ENCODE results near the gene EBP. TPM values are rescaled to one million over a fixed set of nuclear protein-coding genes. Genes with fewer than 3 reads are reported as not detected.

Gene EBP
- total and polyA plus RNA-seq, 2 of the 8 experiments (the other 6 are each of a cell fraction or from before 2014, with no cell fraction given), result 143 to 286 TPM

DNA sequence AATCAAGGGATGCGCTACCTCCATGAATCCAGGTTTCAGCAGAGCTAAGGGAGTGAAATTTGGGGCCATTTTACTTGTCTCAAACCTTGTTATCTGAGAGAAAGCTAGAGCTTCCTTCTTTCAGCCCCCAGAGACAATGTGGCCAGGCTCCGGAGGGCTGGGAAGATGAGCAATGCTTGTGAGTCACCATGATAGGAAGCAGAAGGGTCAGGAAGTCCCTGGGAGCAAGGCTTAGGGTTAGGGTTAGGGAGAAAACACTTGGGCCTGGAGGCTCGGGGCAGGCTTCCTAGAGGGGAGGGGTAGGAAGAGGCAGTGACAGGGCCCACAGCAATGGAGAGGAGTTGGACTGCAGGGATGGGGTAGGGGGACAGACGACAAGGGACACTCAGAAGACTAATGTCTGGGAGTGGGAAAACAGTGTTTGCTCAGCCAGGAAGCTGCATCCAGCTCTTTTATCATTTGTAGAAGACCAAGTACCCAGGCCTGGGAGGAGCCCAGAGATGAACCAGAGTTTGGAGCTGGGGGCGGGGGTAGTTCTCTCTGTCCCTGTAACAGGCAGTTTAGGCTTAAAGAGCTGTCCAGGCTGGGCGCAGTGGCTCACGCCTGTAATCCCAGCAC, 29.2 kb upstream of the EBP start:
- POLR2A ChIA-PET (ENCODE audit: partially characterized antibody), result interaction anchor here (1.3 kb wide), 1 partner anchor 16 kb away, joined by 5 read pairs; the partner anchor contains the start of gene FTSJ1
- Histone ChIP-seq H3K56ac (replicated peaks; ENCODE audit: insufficient read length, low read depth, low read length) (no peak overlapping the region), H4K91ac (replicated peaks; ENCODE audit: insufficient read length, low read length) (no peak overlapping the region), H4K8ac (ENCODE audit: extremely low read depth, insufficient read depth, low read length) (no peak overlapping the region), H2BK20ac (ENCODE audit: low read length) (no peak overlapping the region), H3K4me3 (ENCODE audit: extremely low read depth in 1 of 4, insufficient read depth in 2 of 4, low read depth in 3 of 4, low read length in 4 of 4) (no peak overlapping the region), H3K9me3 (ENCODE audit: insufficient read depth in 2 of 2, low read depth in 1 of 2, low read length in 1 of 2) (no peaks in the 10 kb centered on the region), H3K4me2 (ENCODE audit: insufficient read depth in 1 of 2, low read depth in 2 of 2, low read length in 2 of 2) (no peak overlapping the region), H3K4ac (replicated peaks; ENCODE audit: insufficient read length, low read depth, low read length) (no peak overlapping the region), H3K27me3 (replicated peaks in 1 of 4; ENCODE audit: control insufficient read depth in 3 of 4, extremely low read depth in 1 of 4, insufficient read depth in 3 of 4, low read length in 3 of 4) (no peaks in the 10 kb centered on the region), H4K5ac (ENCODE audit: insufficient read length, low read depth, low read length) (no peak overlapping the region), H2BK15ac (ENCODE audit: low read length) (no peak overlapping the region), H3K18ac (ENCODE audit: extremely low read depth, low read length) (no peak overlapping the region), H2AFZ (ENCODE audit: low read length) (no peak overlapping the region), H3K23ac (ENCODE audit: insufficient read length) (no peak overlapping the region), H2BK120ac (replicated peaks; ENCODE audit: low read depth, low read length) (no peak overlapping the region), H2BK5ac (ENCODE audit: low read depth, low read length) (no peak overlapping the region), H2BK12ac (ENCODE audit: low read depth, low read length) (no peak overlapping the region), H3K9ac (replicated peaks in 1 of 4; ENCODE audit: extremely low read depth in 1 of 4, low read depth in 3 of 4, low read length in 3 of 4) (no peak overlapping the region), H3K23me2 (ENCODE audit: low read depth, low read length) (no peaks in the 10 kb centered on the region), H3K4me1 (replicated peaks in 1 of 4; ENCODE audit: control insufficient read depth in 3 of 4, insufficient read depth in 4 of 4, low read length in 3 of 4) (no peaks in the 10 kb centered on the region; a peak in 1 of 7 replicates), H3K79me2 (ENCODE audit: control insufficient read depth in 1 of 2, insufficient read depth in 2 of 2, low read length in 2 of 2) (no peaks in the 10 kb centered on the region), H2AK5ac (ENCODE audit: low read depth, low read length) (no peak overlapping the region), H3K27ac (ENCODE audit: low read depth, low read length) (no peak overlapping the region), H3K14ac (ENCODE audit: insufficient read length) (no peak overlapping the region), H3K36me3 (ENCODE audit: control insufficient read depth in 2 of 4, insufficient read depth in 4 of 4, low read length in 3 of 4) (no peaks in the 10 kb centered on the region), H3K79me1 (ENCODE audit: low read depth, low read length) (no peaks in the 10 kb centered on the region), H4K20me1 (replicated peaks in 1 of 2; ENCODE audit: control insufficient read depth in 1 of 2, insufficient read depth in 2 of 2, low read length in 2 of 2) (no peaks in the 10 kb centered on the region)
- FAIRE-seq, result no peak
- DNase-seq (ENCODE audit: low read depth in 1 of 2, low spot score in 2 of 2), result no peak
- WGBS, 2 experiments (ENCODE audit: extremely low coverage in 1 of 2, insufficient coverage in 1 of 2, insufficient read length in 1 of 2, insufficient replicate concordance in 2 of 2, low coverage in 1 of 2, low lambda C conversion rate in 2 of 2, missing lambda C conversion rate in 1 of 2), result 84% methylated on average over 5 of the region's 7 CpGs; no CpG with 5 or more reads in 1 of the 2 experiments
- CTCF ChIA-PET (ENCODE audit: partially characterized antibody), result interaction anchor here (1.0 to 3.9 kb wide), 4 partner anchors 24 to 466 kb away, joined by 3 to 32 read pairs (median 12); partner anchors contain the start of gene SLC38A5
- TF ChIP-seq, protein P1, sequence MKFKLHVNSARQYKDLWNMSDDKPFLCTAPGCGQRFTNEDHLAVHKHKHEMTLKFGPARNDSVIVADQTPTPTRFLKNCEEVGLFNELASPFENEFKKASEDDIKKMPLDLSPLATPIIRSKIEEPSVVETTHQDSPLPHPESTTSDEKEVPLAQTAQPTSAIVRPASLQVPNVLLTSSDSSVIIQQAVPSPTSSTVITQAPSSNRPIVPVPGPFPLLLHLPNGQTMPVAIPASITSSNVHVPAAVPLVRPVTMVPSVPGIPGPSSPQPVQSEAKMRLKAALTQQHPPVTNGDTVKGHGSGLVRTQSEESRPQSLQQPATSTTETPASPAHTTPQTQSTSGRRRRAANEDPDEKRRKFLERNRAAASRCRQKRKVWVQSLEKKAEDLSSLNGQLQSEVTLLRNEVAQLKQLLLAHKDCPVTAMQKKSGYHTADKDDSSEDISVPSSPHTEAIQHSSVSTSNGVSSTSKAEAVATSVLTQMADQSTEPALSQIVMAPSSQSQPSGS (IDR thresholded peaks at IDR 0.05; ENCODE audit: low read length), result no peak
- no peak for TF ChIP-seq CBX8 (IDR thresholded peaks at IDR 0.05; ENCODE audit: borderline replicate concordance, low read depth, low read length)
- TF ChIP-seq RXRA (IDR thresholded peaks at IDR 0.05; ENCODE audit: insufficient read depth, low read depth, low read length), result no peak
- no peak for TF ChIP-seq GABPA (IDR thresholded peaks at IDR 0.05; ENCODE audit: borderline replicate concordance, insufficient read depth, low read length)
- TF ChIP-seq HDAC6 (IDR thresholded peaks at IDR 0.05; ENCODE audit: low read depth, low read length), result no peak
- no peak for TF ChIP-seq SUZ12 (IDR thresholded peaks at IDR 0.05; ENCODE audit: low read length)
- TF ChIP-seq NRF1 (IDR thresholded peaks at IDR 0.05; ENCODE audit: low read depth, low read length), result no peak
- TF ChIP-seq MAFK (IDR thresholded peaks at IDR 0.05; ENCODE audit: low read depth, low read length), result no peak
- TF ChIP-seq SIRT6 (IDR thresholded peaks at IDR 0.05; ENCODE audit: low read length), result no peak
- TF ChIP-seq SP2 (IDR thresholded peaks at IDR 0.05; ENCODE audit: low read length), result no peak
